GM19193 (cell line): Measurements from ENCODE around the gene TMPRSS2.

Experiments used
- POLR2A ChIP-seq: IDR thresholded peaks from 4 replicates; pipeline ENCODE4 v1.6.1; 2011; ENCODE audit not compliant: insufficient read depth, insufficient read length; ENCODE audit errors: extremely low read depth

TMPRSS2 gene

GRCh38 chr21:41507521-41508414, at the start of gene TMPRSS2:
Gene TMPRSS2 (minus strand): TSS chr21:41508158. CDS start chr21:41498133, 10,025 bp downstream.
- no peak for TF ChIP-seq POLR2A

- no peak for TF ChIP-seq POLR2A
These were observed 47.1 kb upstream of the TMPRSS2 start for GRCh38 chr21:41555057-41555456.

GRCh38 chr21:41552254-41552653, 44.3 kb upstream of the TMPRSS2 start:
- no peak for TF ChIP-seq POLR2A

- no peak for TF ChIP-seq POLR2A
These were observed 40.8 kb upstream of the TMPRSS2 start for GRCh38 chr21:41548781-41549180.

GRCh38 chr21:41547111-41547510, 39.2 kb upstream of the TMPRSS2 start:
- TF ChIP-seq POLR2A: no peak

- no peak for TF ChIP-seq POLR2A
These were observed 37.8 kb upstream of the TMPRSS2 start for GRCh38 chr21:41545500-41546359.

- TF ChIP-seq POLR2A: no peak
These were observed 34.8 kb upstream of the TMPRSS2 start for GRCh38 chr21:41542727-41543126.

- no peak for TF ChIP-seq POLR2A
These were observed 29.4 kb upstream of the TMPRSS2 start for GRCh38 chr21:41537356-41537755.

- TF ChIP-seq POLR2A: no peak
These were observed 28.8 kb upstream of the TMPRSS2 start for GRCh38 chr21:41536827-41537103.

GRCh38 chr21:41536076-41536826, 28.3 kb upstream of the TMPRSS2 start:
- no peak for TF ChIP-seq POLR2A

GRCh38 chr21:41530366-41530765, 22.4 kb upstream of the TMPRSS2 start:
- no peak for TF ChIP-seq POLR2A

GRCh38 chr21:41529769-41530168, 21.8 kb upstream of the TMPRSS2 start:
- TF ChIP-seq POLR2A: no peak

GRCh38 chr21:41526478-41527087, 18.6 kb upstream of the TMPRSS2 start:
- TF ChIP-seq POLR2A: no peak

- TF ChIP-seq POLR2A: no peak
These were observed 15.2 kb upstream of the TMPRSS2 start for GRCh38 chr21:41523175-41523574.
